GM23338 (cell line): Measurements from ENCODE around the gene GDPD1. TPM values are rescaled to one million over a fixed set of nuclear protein-coding genes. Genes with fewer than 3 reads are reported as not detected.
"Not testable (repeated sequence)": the region's sequence is repeated elsewhere in the genome, so short reads cannot be mapped to it uniquely, and the experiment has no call there.

Experiments
- ATAC-seq: fragments of 200-7000 bp; cut with Tn5 transposase; 3 replicates; pipeline ENCODE4 v1.9.1; 2020
- DNase-seq: peaks from one replicate; pipeline ENCODE4 v3.0.0-alpha.2; 2015; ENCODE audit warnings: low spot score
- H2AFZ ChIP-seq: fragments of 200-600 bp; sonication (generic); 2 replicates; pipeline ENCODE4 v1.8.0; 2016; ENCODE audit warnings: antibody characterized with exemption, mild to moderate bottlenecking, moderate library complexity
- H3F3A ChIP-seq: fragments of 200-600 bp; sonication (generic); replicated peaks from 2 replicates; pipeline ENCODE4 v1.8.0; 2017; ENCODE audit warnings: antibody characterized with exemption, mixed run types, low read depth
- H3K27ac ChIP-seq: fragments of 200-600 bp; sonication (generic); 2 replicates; pipeline ENCODE4 v1.6.1; 2016; ENCODE audit warnings: low read depth
- H3K27me3 ChIP-seq: fragments of 200-600 bp; sonication (generic); 2 replicates; pipeline ENCODE4 v1.8.0; 2016; ENCODE audit warnings: mild to moderate bottlenecking, mixed run types, moderate library complexity; ENCODE audit not compliant: insufficient read depth
- H3K36me3 ChIP-seq: fragments of 200-600 bp; sonication (generic); 2 replicates; pipeline ENCODE4 v1.8.0; 2016; ENCODE audit warnings: mild to moderate bottlenecking; ENCODE audit not compliant: insufficient read depth
- H3K4me1 ChIP-seq: fragments of 200-600 bp; sonication (generic); 2 replicates; pipeline ENCODE4 v1.8.0; 2016; ENCODE audit warnings: mild to moderate bottlenecking, moderate library complexity; ENCODE audit not compliant: insufficient read depth
- H3K4me2 ChIP-seq: fragments of 200-600 bp; sonication (generic); 2 replicates; pipeline ENCODE4 v1.7.1; 2017; ENCODE audit warnings: mixed run types
- H3K4me3 ChIP-seq: fragments of 200-600 bp; sonication (generic); 2 replicates; pipeline ENCODE4 v1.6.1; 2016; ENCODE audit warnings: mixed run types
- H3K79me2 ChIP-seq: fragments of 200-600 bp; sonication (generic); replicated peaks from 2 replicates; pipeline ENCODE4 v1.8.0; 2017; ENCODE audit warnings: mild to moderate bottlenecking; ENCODE audit not compliant: insufficient read depth
- H3K9me2 ChIP-seq: fragments of 200-600 bp; sonication (generic); 2 replicates; pipeline ENCODE4 v1.8.0; 2017; ENCODE audit not compliant: insufficient read depth
- H4K20me1 ChIP-seq: fragments of 200-600 bp; sonication (generic); replicated peaks from 2 replicates; pipeline ENCODE4 v1.8.0; 2017; ENCODE audit warnings: mild to moderate bottlenecking; ENCODE audit not compliant: insufficient read depth
- H3K27ac Mint-ChIP-seq: 2 replicates; pipeline ENCODE4 v1.8.0; 2020; ENCODE audit warnings: inconsistent platforms, mild to moderate bottlenecking, moderate library complexity, mixed read lengths
- H3K27me3 Mint-ChIP-seq: 3 replicates; pipeline ENCODE4 v1.8.0; 2022; ENCODE audit warnings: low read depth, mild to moderate bottlenecking, moderate library complexity, mixed read lengths, inconsistent platforms; ENCODE audit not compliant: insufficient read depth, poor library complexity
- H3K36me3 Mint-ChIP-seq: 3 replicates; pipeline ENCODE4 v1.8.0; 2021; ENCODE audit warnings: low read depth, mild to moderate bottlenecking, inconsistent platforms, moderate library complexity, mixed read lengths
- H3K4me1 Mint-ChIP-seq: 3 replicates; pipeline ENCODE4 v1.8.0; 2020; ENCODE audit warnings: mild to moderate bottlenecking, inconsistent platforms, mixed read lengths
- H3K4me3 Mint-ChIP-seq: 3 replicates; pipeline ENCODE4 v1.8.0; 2021; ENCODE audit warnings: moderate library complexity, mild to moderate bottlenecking, inconsistent platforms, mixed read lengths
- H3K9me3 Mint-ChIP-seq: 3 replicates; pipeline ENCODE4 v1.8.0; 2020; ENCODE audit warnings: moderate library complexity, mild to moderate bottlenecking, inconsistent platforms, mixed read lengths
- EZH2 ChIP-seq: fragments of 200-600 bp; sonication (generic); IDR thresholded peaks from one replicate; pipeline ENCODE4 v1.8.0; 2017; ENCODE audit warnings: antibody characterized with exemption, mild to moderate bottlenecking, low read depth; ENCODE audit not compliant: unreplicated experiment
- NANOG ChIP-seq: IDR thresholded peaks from 2 replicates; pipeline ENCODE4 v1.6.1; 2016; ENCODE audit warnings: antibody characterized with exemption, borderline replicate concordance
- ZNF331 ChIP-seq: fragments of 250-450 bp; sonication (Bioruptor Pico); IDR thresholded peaks from 2 replicates; pipeline ENCODE4 v1.5.0; 2020; ENCODE audit warnings: low read depth, mild to moderate bottlenecking, moderate library complexity
- polyA plus RNA-seq: library from polyadenylated mRNA; unstranded; fragments of >200 nt; fragmentation: Nextera tagmentation; extraction: Ambion mirVana; gene quantifications from 2 replicates; pipeline ENCODE4 v1.2.1, GENCODE V29; 2016
- total RNA-seq: library from RNA; depleted of rRNA; stranded (reverse); fragments of >200 nt; shearing (Covaris generic); gene quantifications from 2 replicates; pipeline ENCODE4 v1.2.3, GENCODE V29; 2014
- TF ChIP-seq, protein P1 (sequence below), 2 experiments: fragments of 200-600 bp in 1 of 2; sonication (generic) in 1 of 2; conservative IDR thresholded peaks; 2 replicates each; pipeline versions ENCODE4 v1.5.1 to v1.6.1; 2016 to 2017; ENCODE audit warnings: antibody characterized with exemption in 2 of 2, low read depth in 2 of 2, mild to moderate bottlenecking in 2 of 2, moderate library complexity in 1 of 2
- TF ChIP-seq, protein P2 (sequence below): IDR thresholded peaks from one replicate; pipeline ENCODE4 v1.6.1; 2018; ENCODE audit warnings: antibody characterized with exemption; ENCODE audit not compliant: unreplicated experiment

GDPD1 gene
- total and polyA plus RNA-seq, 2 experiments from 2014 or later = 6.8 to 7.8 TPM

DNA sequence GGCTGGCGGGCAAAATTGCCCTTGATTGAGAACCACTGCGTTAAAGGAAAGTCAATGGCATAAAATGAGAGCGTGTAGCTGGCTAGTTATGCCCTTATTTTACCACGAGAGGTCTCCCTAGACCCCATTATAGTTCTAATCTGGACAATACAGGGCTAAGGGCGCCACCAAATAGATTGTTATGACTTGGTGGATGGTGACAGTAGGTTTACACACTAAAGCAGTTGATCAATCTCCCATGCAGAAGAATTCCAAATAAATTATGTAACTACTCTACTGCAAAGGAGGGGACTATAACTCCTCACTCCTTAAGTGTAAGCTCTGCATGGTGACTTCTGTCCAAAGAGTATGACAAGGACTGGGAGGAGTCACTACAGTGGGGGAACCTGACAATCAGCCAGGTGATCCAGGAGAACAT, 90.7 kb downstream of the GDPD1 start:
- no peaks in the 10 kb centered on the region for H3K79me2 ChIP-seq
- Mint-ChIP-seq H3K4me3 (no peak overlapping the region), H3K9me3 (no peaks in the 10 kb centered on the region), H3K4me1 (no peaks in the 10 kb centered on the region), H3K27ac (no peak overlapping the region), H3K27me3 (peaks cover 4% of the 10 kb centered on the region), H3K36me3 (no peaks in the 10 kb centered on the region)
- H3K4me2 ChIP-seq = no peak overlapping the region
- TF ChIP-seq, protein P1, sequence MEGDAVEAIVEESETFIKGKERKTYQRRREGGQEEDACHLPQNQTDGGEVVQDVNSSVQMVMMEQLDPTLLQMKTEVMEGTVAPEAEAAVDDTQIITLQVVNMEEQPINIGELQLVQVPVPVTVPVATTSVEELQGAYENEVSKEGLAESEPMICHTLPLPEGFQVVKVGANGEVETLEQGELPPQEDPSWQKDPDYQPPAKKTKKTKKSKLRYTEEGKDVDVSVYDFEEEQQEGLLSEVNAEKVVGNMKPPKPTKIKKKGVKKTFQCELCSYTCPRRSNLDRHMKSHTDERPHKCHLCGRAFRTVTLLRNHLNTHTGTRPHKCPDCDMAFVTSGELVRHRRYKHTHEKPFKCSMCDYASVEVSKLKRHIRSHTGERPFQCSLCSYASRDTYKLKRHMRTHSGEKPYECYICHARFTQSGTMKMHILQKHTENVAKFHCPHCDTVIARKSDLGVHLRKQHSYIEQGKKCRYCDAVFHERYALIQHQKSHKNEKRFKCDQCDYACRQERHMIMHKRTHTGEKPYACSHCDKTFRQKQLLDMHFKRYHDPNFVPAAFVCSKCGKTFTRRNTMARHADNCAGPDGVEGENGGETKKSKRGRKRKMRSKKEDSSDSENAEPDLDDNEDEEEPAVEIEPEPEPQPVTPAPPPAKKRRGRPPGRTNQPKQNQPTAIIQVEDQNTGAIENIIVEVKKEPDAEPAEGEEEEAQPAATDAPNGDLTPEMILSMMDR (conservative IDR thresholded peaks at IDR 0.05; ENCODE audit: low read depth in 2 of 2) = peak; percentile 78 to 86
- TF ChIP-seq, protein P2, sequence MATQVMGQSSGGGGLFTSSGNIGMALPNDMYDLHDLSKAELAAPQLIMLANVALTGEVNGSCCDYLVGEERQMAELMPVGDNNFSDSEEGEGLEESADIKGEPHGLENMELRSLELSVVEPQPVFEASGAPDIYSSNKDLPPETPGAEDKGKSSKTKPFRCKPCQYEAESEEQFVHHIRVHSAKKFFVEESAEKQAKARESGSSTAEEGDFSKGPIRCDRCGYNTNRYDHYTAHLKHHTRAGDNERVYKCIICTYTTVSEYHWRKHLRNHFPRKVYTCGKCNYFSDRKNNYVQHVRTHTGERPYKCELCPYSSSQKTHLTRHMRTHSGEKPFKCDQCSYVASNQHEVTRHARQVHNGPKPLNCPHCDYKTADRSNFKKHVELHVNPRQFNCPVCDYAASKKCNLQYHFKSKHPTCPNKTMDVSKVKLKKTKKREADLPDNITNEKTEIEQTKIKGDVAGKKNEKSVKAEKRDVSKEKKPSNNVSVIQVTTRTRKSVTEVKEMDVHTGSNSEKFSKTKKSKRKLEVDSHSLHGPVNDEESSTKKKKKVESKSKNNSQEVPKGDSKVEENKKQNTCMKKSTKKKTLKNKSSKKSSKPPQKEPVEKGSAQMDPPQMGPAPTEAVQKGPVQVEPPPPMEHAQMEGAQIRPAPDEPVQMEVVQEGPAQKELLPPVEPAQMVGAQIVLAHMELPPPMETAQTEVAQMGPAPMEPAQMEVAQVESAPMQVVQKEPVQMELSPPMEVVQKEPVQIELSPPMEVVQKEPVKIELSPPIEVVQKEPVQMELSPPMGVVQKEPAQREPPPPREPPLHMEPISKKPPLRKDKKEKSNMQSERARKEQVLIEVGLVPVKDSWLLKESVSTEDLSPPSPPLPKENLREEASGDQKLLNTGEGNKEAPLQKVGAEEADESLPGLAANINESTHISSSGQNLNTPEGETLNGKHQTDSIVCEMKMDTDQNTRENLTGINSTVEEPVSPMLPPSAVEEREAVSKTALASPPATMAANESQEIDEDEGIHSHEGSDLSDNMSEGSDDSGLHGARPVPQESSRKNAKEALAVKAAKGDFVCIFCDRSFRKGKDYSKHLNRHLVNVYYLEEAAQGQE = no peak
- H3K9me2 ChIP-seq = no peaks in the 10 kb centered on the region
- no peaks in the 10 kb centered on the region for H3K27me3 ChIP-seq
- no peaks in the 10 kb centered on the region for H3F3A ChIP-seq
- H3K27ac ChIP-seq = no peak overlapping the region
- H3K4me1 ChIP-seq = no peaks in the 10 kb centered on the region
- DNase-seq (peak; percentile 80), ATAC-seq (peak; percentile 97)
- H2AFZ ChIP-seq = no peak overlapping the region
- no peak overlapping the region for H3K4me3 ChIP-seq
- H3K36me3 ChIP-seq = no peaks in the 10 kb centered on the region
- no peaks in the 10 kb centered on the region for H4K20me1 ChIP-seq

DNA sequence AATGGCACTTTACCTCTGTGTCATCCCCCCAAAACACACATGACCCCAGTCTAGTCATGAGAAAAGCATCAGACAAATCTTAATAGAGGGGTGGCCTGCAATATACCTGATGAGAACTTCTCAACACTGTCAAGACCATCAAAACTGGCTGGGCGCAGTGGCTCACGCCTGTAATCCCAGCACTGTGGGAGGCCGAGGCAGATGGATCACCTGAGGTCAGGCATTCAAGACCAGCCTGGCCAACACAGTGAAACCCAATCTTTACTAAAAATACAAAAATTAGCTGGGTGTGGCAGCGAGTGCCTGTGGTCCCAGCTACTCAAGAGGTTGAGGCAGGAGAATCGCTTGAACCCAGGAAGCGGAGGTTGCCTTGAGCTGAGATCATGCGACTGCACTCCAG, 91.2 kb downstream of the GDPD1 start:
- H3K27me3 Mint-ChIP-seq, H3K27ac Mint-ChIP-seq, ATAC-seq, H3K36me3 Mint-ChIP-seq, H3K27ac ChIP-seq, DNase-seq, H3K27me3 ChIP-seq, H3K4me1 ChIP-seq, H3F3A ChIP-seq, H3K9me3 Mint-ChIP-seq, H3K9me2 ChIP-seq, H3K36me3 ChIP-seq, H2AFZ ChIP-seq, H3K4me3 ChIP-seq, H3K79me2 ChIP-seq, H3K4me1 Mint-ChIP-seq, H4K20me1 ChIP-seq, H3K4me3 Mint-ChIP-seq, H3K4me2 ChIP-seq: not testable (repeated sequence)

DNA sequence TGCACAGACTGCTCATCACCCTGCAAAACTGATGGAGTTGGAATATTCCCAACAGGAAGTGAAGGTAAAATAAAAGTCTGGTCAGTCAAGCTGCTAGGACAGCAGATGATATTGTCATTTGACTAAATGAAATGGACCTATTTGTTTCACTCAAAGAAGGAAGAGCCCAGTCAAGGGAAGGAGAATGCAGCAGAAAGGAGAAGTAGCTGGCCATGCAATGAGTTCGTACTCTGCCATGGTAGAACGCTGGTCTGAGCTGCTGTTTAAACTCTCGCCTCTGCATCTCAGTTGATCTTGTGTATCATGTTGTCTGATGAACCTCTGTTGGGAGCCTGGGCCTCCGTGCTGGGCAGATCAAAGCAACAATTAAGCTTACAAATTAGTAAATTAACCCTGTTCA, 95.6 kb downstream of the GDPD1 start:
- Mint-ChIP-seq H3K4me1 (no peaks in the 10 kb centered on the region), H3K9me3 (peaks cover 2% of the 10 kb centered on the region; the same call in 1 of the 3 replicates), H3K27ac (no peak overlapping the region), H3K4me3 (no peak overlapping the region), H3K36me3 (no peaks in the 10 kb centered on the region), H3K27me3 (peaks cover 2% of the 10 kb centered on the region)
- DNase-seq = no peak
- H3K4me2 ChIP-seq = no peak overlapping the region
- H3K4me1 ChIP-seq = no peaks in the 10 kb centered on the region
- no peak overlapping the region for H3K4me3 ChIP-seq
- no peak overlapping the region for H3K27ac ChIP-seq
- peak overlapping the region; percentile 43; the same call in 1 of the 2 replicates for H2AFZ ChIP-seq
- no peaks in the 10 kb centered on the region for H3K27me3 ChIP-seq
- H3K79me2 ChIP-seq = no peaks in the 10 kb centered on the region
- ATAC-seq = no peak
- no peaks in the 10 kb centered on the region for H4K20me1 ChIP-seq
- H3K9me2 ChIP-seq = no peaks in the 10 kb centered on the region
- H3K36me3 ChIP-seq = no peaks in the 10 kb centered on the region
- no peaks in the 10 kb centered on the region for H3F3A ChIP-seq
- TF ChIP-seq NANOG (no peak), EZH2 (no peak), ZNF331 (no peak)
- TF ChIP-seq, protein P1 (conservative IDR thresholded peaks at IDR 0.05; ENCODE audit: low read depth in 2 of 2) = no peak
